Measurements from ENCODE around the gene GPSM1.
A peak's percentile ranks its signal among the peaks of the same experiment; 100 is the strongest.

The GPSM1 gene

GRCh38 chr9:136363106-136363948 lies 36.0 kb downstream of the GPSM1 start, which contains the start of gene DNLZ:
DNLZ (minus strand) TSS chr9:136363744; CDS start chr9:136363714, 30 bp downstream.
- no peaks in the 10 kb centered on the region for H3K36me3 ChIP-seq (ENCODE audit: insufficient read depth)
- peak within 1 kb of the TSS; percentile 72 for H3K27ac ChIP-seq
- peak; percentile 84 for TF ChIP-seq CTCF (conservative IDR thresholded peaks at IDR 0.05; ENCODE audit: low read depth, low read length)
- peaks cover 10% of the 10 kb centered on the region for H3K4me1 ChIP-seq (ENCODE audit: low read depth, poor library complexity, severe bottlenecking)
- peak within 1 kb of the TSS; percentile 89 for H3K9ac ChIP-seq
- H3K4me2 ChIP-seq, result peak within 1 kb of the TSS; percentile 37; the same call in 1 of the 2 replicates
- H2AFZ ChIP-seq (ENCODE audit: low read depth), result peak within 1 kb of the TSS; percentile 42
- no peaks in the 10 kb centered on the region for H3K79me2 ChIP-seq (ENCODE audit: insufficient read depth, low read depth)
- H4K20me1 ChIP-seq (ENCODE audit: insufficient read depth), result no peaks in the 10 kb centered on the region
- no peaks in the 10 kb centered on the region for H3K27me3 ChIP-seq (ENCODE audit: insufficient read depth, low read depth)
- H3K4me3 ChIP-seq (IDR thresholded peaks at IDR 0.05; ENCODE audit: insufficient read depth, low read depth, low read length), result no peak within 1 kb of the TSS

GRCh38 chr9:136363949-136364748 lies 36.8 kb downstream of the GPSM1 start:
- Histone ChIP-seq H3K36me3 (ENCODE audit: insufficient read depth) (no peaks in the 10 kb centered on the region), H3K79me2 (ENCODE audit: insufficient read depth, low read depth) (no peaks in the 10 kb centered on the region), H3K27me3 (ENCODE audit: insufficient read depth, low read depth) (no peaks in the 10 kb centered on the region), H2AFZ (ENCODE audit: low read depth) (0 out of 2 replicates have a peak overlapping the region, but pooled peaks have one; percentile 42), H4K20me1 (ENCODE audit: insufficient read depth) (no peaks in the 10 kb centered on the region), H3K4me3 (IDR thresholded peaks at IDR 0.05; ENCODE audit: insufficient read depth, low read depth, low read length) (no peak overlapping the region), H3K27ac (no peak overlapping the region; the same call in 1 of the 2 replicates), H3K4me2 (peak overlapping the region; percentile 37; the same call in 1 of the 2 replicates), H3K4me1 (ENCODE audit: low read depth, poor library complexity, severe bottlenecking) (peaks cover 10% of the 10 kb centered on the region), H3K9ac (peak overlapping the region; percentile 89; the same call in 1 of the 2 replicates)
- TF ChIP-seq CTCF (conservative IDR thresholded peaks at IDR 0.05; ENCODE audit: low read depth, low read length), result peak; percentile 24; the same call in 1 of the 2 replicates

- Histone ChIP-seq H3K27ac (no peak overlapping the region), H3K9ac (no peak overlapping the region), H3K36me3 (ENCODE audit: insufficient read depth) (no peaks in the 10 kb centered on the region), H4K20me1 (ENCODE audit: insufficient read depth) (no peaks in the 10 kb centered on the region), H3K4me2 (no peak overlapping the region), H3K4me3 (IDR thresholded peaks at IDR 0.05; ENCODE audit: insufficient read depth, low read depth, low read length) (no peak overlapping the region), H2AFZ (ENCODE audit: low read depth) (no peak overlapping the region), H3K79me2 (ENCODE audit: insufficient read depth, low read depth) (no peaks in the 10 kb centered on the region), H3K27me3 (ENCODE audit: insufficient read depth, low read depth) (no peaks in the 10 kb centered on the region), H3K4me1 (ENCODE audit: low read depth, poor library complexity, severe bottlenecking) (peaks cover 10% of the 10 kb centered on the region)
- no peak for TF ChIP-seq CTCF (conservative IDR thresholded peaks at IDR 0.05; ENCODE audit: low read depth, low read length)
Observed at GRCh38 chr9:136364942-136365774, 37.8 kb downstream of the GPSM1 start.

GRCh38 chr9:136365775-136366222 lies 38.5 kb downstream of the GPSM1 start:
- H3K4me1 ChIP-seq (ENCODE audit: low read depth, poor library complexity, severe bottlenecking), result peaks cover 10% of the 10 kb centered on the region
- no peak for TF ChIP-seq CTCF (conservative IDR thresholded peaks at IDR 0.05; ENCODE audit: low read depth, low read length)

More at GRCh38 chr9:136365775-136366222, 38.5 kb downstream of the GPSM1 start:
- Histone ChIP-seq H3K79me2 (ENCODE audit: insufficient read depth, low read depth) (no peaks in the 10 kb centered on the region), H3K27ac (no peak overlapping the region), H3K4me3 (IDR thresholded peaks at IDR 0.05; ENCODE audit: insufficient read depth, low read depth, low read length) (no peak overlapping the region), H2AFZ (ENCODE audit: low read depth) (no peak overlapping the region), H4K20me1 (ENCODE audit: insufficient read depth) (no peaks in the 10 kb centered on the region), H3K9ac (no peak overlapping the region), H3K36me3 (ENCODE audit: insufficient read depth) (no peaks in the 10 kb centered on the region), H3K4me2 (no peak overlapping the region), H3K27me3 (ENCODE audit: insufficient read depth, low read depth) (no peaks in the 10 kb centered on the region)

Data from KMS-11 (cell line).